Fibroblast of mammary gland (primary cell): ENCODE results near the gene NOD1.

Experiments used
- DNase-seq: peaks from one replicate; pipeline ENCODE4 v3.0.0-alpha.2; 2010; ENCODE audit warnings: low read depth
- H3K4me3 ChIP-seq: 2 replicates; pipeline ENCODE4 v1.5.1; 2011; ENCODE audit warnings: low read depth, mild to moderate bottlenecking, low read length, moderate library complexity; ENCODE audit not compliant: control insufficient read depth
- CTCF ChIP-seq: conservative IDR thresholded peaks from 2 replicates; pipeline ENCODE4 v1.5.1; 2011; ENCODE audit warnings: low read depth, low read length, inconsistent platforms; ENCODE audit not compliant: control insufficient read depth, insufficient read depth

Gene NOD1

GRCh38 chr7:30473903-30474302 lies 4.7 kb downstream of the NOD1 start:
- no peak for DNase-seq
- no peak for TF ChIP-seq CTCF
- no peak overlapping the region for H3K4me3 ChIP-seq

GRCh38 chr7:30472784-30473775 lies 5.5 kb downstream of the NOD1 start:
- peak; percentile 93 for DNase-seq
- no peak overlapping the region for H3K4me3 ChIP-seq
- no peak for TF ChIP-seq CTCF

GRCh38 chr7:30472081-30472783 lies 6.4 kb downstream of the NOD1 start:
- DNase-seq: peak; percentile 34
- TF ChIP-seq CTCF: no peak
- H3K4me3 ChIP-seq: no peak overlapping the region

GRCh38 chr7:30471205-30471604 lies 7.4 kb downstream of the NOD1 start:
- no peak overlapping the region for H3K4me3 ChIP-seq
- no peak for DNase-seq
- TF ChIP-seq CTCF: no peak

GRCh38 chr7:30470771-30471170 lies 7.8 kb downstream of the NOD1 start:
- DNase-seq: peak; percentile 92
- no peak overlapping the region for H3K4me3 ChIP-seq
- no peak for TF ChIP-seq CTCF

GRCh38 chr7:30470163-30470770 lies 8.3 kb downstream of the NOD1 start:
- H3K4me3 ChIP-seq: no peak overlapping the region
- DNase-seq: peak; percentile 95
- no peak for TF ChIP-seq CTCF
